NCI-H2081 (cell line): ENCODE measurements around the gene MAGI1.

Experiments
- DNase-seq, 2 experiments: peaks; one replicate each; lab custom pipeline; 2025; lab: John Stamatoyannopoulos, UW

Gene MAGI1

DNA sequence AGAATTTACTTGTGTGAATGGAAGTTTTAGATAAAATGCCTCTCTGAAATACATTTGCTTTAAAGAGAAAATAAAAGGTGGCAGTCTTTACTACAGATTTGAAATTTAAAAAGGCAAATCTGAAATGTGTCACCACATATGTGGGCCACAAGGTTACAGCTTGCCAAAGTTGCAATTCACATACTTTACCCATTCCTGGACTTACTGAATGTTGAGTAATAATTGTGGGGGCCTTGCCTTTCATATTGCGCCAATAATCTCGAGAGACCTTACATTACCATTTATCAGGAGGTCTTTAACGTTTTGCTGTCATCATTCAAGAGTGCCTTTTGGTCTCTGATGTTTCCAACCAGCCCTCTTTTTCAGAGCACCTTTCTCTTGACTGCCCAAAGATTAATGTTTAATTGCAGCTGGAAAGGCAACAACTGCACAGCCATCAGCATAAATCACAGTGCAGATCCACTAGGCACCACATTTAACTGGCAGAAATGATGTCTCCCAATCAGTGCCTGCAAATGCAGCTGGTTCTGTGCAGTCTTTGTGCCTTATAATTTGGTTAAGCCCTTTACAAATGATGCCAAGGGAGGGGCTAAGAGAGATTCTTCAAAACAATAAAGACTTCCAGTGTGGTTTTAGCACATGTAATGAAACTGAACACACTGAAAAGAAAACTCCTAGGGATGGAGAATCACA is 206.8 kb downstream of the MAGI1 start:
- DNase-seq, result peak in 1 of 2 experiments; percentile 13

DNA sequence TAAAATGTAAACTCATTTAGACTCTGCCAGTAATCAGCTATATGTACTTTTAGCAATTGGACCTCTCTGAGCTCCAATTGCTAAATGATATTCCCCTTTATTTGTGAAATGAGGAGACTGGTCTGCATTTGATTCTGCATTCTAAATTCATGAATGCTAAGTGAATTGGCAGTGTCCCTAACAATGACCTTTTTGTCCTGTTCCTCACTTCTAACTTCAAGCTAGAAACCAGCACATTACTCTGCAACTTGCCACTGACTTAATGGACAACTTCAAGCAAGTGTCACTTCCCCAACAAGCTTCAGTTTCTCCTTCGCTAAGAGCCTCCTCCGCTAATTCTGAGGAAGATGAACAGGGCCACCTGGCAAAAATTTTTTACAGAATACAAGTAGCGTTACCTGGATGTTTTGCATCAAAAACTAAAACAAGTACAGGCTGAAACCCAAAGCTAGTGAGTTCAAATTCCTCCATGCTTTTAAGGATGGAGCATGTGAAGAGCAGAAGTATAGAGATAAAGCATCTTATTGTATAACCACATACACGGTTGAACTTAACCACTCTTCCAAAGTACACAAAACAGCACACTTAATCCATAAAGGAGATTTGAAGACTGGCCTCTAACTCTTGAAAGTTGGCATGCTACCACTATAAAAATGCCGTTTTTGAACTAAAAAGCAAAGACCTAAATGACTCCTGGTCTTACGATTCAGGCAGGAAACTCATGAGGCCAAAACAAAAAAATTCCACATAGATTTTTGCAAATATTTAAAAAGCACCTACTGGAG is 207.6 kb downstream of the MAGI1 start:
- no peak for DNase-seq

DNA sequence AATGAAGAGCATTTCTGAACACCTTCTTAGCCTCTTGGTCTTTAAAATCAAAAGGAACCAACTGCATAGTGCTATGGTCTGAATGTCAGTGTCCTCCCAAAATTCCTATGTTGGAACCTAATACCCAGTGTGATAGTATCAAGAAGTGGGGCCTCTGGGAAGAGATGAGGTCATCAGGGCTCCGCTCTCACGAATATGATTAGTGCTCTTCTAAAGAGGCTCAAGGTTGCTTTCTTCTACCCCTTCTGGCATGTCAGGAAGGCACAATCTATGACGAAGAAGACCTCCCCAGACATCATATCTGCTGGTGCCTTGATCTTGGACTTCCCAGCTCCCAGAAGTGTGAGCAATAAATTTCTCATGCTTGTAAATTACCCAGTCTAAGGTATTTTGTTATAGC is 209.5 kb downstream of the MAGI1 start:
- no peak for DNase-seq

DNA sequence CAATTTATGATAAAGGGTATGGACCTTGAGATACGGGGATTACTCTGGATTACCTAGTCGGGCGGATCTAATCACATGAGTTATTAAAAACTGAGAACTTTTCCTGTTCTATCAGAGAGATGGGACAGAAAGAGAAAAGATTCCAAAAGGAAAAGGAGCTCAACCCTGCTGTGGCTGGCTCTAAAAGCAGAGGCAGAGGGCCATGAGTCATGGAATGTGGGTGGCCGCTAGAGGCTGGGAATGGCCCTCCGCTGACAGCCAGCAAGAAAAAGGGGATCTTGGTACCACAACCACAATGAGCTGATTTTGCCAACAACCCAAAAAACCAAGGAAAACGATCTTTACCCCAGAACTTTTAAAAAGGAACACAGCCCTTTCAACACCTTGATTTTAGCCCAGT is 210.0 kb downstream of the MAGI1 start:
- no peak for DNase-seq

DNA sequence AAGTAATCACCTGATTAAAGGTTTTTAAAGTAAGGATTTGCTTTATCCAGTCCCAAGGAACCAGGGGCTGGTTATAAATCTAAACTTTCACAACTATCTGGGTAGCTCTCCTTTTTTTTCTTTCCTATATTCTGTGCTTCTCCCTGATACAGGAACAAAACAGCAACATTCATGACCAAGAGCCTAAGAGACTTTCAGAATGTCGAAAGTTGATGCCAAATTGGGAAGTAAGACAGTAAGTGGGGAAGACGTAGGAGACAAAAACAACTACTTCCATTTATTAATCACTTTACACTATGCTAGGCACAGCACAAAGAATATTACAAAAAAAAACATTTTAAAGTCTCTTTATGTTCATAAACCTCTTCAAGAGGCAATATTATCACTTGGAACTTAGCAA is 211.6 kb downstream of the MAGI1 start:
- no peak for DNase-seq

DNA sequence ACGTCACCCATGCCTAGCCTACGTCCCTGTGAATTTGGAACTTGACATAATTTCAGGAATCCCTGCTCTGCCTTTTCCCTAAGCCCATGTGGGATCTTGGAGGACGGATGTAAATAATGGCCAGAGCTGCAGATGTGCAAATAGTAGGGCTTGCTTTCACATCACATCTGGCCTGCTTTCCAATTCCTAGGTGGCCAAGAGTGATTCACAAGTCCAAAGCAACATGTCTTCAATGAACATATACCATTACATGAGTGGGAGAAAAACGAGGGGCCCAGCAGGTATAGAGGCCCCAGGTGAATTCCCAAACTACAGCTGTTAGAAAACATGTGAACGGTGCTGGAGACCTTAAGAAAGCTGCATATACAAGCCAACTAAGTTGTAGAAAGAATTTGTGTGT is 214.6 kb downstream of the MAGI1 start:
- no peak for DNase-seq

DNA sequence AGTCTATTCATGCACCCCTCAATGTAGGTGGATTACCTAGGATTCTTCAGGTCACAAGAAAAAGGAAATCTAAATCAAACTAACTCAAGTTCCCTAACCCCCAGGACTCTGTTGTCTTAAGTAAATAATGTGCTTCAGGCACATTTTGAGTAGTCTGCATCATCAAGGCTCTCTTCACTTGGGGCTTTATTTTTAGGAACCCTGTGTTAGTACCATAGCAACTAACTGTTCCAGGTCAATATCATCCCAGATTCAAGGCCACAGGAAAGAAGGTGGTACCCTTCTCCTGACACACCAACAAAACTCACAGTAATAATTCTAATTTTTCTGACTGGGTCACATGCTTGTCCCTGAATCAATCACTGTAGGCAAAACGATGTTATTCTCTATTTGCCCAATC is 218.1 kb downstream of the MAGI1 start:
- DNase-seq, result no peak

DNA sequence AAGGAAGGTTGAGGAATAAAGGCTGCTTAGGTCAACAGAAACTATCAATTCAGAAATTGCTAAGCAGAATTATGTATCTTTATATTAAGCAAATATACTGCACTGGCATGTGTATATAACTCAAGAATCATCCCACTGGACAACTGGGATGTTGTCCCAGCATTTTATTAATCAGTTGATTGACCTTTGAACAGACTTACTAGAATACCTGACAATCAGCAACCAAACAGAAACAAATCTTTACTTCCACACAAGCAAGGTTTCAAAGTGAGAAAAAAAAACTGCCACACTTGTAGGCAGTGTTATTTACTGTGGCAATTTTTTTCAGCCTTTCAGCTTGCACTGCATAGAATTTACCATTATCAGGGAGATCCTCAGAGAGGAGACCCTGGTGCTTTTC is 218.8 kb downstream of the MAGI1 start:
- DNase-seq, result no peak

DNA sequence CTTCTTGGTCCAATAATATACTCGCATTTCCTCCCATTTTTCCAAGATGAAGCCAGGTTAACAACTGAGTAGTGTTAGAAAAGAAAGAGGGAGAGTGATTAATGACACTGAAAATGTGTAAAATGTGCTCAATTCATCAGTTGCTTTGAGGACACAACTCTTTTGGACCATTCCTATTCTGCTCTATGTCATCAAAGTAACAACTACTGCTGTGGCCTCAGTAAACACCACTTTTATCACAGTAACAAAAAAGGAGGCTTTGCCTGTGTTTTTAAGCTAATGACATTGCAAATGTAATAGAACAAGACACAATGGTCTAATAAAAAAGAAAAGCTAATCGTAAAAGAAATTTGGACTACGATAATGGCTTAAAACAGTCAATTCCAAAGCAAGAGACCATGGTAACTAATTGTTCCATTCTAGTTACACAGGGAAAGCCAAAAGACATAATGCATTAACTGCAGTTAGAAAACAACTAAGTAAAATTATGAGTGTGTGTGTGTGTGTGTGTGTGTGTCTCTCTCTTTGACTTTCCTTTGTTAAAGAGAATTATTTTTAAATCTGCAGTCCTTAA is 221.1 kb downstream of the MAGI1 start:
- DNase-seq, result peak in 1 of 2 experiments; percentile 22

DNA sequence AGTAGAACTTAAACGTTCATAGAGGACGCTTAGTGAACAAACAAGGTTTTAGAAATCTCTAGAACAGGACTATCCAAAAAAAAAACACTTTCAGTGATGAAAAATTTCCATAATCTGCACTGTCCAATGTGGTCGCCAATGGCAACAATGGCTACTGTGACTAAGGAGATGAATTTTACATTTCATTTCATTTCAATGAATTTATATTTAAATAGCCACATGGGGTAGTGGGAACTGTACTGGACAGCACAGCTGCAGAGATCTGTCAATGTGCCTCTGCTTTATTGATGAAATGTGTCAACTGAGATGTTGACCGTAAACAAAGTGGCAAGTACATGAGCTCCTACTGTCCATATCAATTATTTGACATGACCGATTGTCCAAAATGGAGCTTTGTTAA is 222.5 kb downstream of the MAGI1 start:
- no peak for DNase-seq

DNA sequence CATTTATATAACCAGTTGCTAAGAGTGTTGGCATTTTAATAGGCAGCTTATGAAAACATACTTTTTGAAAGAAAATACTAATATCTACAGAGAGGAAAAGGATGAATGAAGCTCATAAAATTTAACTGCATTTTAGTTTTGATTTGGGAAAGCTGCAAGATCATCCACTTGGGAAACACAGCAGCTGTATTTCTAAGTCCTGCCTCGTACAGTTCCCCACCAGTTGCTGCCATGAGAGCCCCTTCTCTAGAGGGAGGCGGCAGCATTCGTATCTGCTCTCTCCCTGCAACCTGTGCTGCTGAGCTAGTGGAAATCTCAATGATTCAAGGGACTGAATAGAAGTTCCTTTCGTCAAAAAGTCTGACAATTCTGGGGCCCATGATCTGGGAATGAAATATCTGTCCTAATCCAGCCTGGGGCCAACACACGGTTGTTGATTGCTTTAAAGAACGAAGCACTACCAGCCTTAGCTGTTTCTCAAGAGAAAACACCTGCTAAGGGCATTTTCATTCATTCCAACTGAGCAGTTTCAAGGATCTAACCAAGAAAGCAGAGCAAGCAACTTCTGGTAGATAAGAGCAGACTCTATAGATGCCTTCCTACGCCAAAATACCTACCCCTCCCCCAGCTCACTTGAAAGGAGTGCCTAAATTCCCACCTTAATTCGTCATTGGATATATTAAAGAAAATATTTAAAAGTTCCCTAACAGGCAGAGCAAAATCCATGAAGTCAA is 223.7 kb downstream of the MAGI1 start:
- no peak for DNase-seq

DNA sequence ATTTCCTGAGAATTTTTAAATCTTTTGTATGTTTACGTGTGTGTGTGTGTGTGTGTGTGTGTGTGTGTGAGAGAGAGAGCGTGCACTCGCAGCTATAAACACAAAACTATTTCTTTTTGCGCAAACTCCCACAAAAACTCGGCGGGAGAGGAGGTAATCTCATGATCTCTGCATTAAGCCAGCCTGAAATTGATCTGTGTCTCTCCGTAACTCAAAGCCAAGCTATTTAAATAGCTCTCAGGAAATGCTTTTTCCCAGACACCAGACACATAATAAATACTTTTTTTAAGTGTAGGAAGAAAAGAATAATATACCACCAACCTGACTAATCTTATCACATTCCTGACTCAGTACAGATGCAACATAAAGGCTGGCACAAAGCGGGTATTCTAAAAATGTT is 226.8 kb downstream of the MAGI1 start:
- DNase-seq, result no peak

DNA sequence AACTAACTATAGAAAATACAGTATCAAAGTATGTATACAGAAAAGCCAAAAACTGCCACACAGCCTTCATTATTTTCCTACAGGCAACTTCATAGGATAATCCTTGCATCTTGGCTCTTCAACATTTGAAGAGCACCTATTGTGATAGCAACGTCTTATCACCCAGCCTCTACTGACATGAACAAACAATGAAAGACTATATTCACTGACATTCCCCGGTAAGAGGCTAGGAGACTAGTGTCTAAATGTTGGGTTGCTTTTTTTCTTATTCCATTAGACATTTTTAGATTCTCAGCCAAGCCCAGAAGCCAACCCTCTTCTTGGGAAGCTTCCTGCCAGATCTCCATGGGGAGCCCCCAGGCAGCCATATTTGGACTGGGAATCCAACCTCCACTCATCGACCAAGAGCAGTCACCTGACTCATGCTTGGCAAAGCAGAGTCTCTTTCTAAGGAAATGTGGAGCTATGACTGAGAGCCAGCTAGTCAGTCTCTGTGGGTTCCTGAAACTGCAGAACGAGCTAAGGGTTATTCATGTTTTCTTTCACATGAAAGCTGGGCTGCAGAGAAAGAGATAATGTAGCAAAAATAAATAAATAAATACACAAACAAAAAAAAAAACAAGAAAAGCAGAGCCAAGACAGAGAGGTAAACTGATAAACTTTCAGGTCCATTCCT is 227.5 kb downstream of the MAGI1 start:
- no peak for DNase-seq

DNA sequence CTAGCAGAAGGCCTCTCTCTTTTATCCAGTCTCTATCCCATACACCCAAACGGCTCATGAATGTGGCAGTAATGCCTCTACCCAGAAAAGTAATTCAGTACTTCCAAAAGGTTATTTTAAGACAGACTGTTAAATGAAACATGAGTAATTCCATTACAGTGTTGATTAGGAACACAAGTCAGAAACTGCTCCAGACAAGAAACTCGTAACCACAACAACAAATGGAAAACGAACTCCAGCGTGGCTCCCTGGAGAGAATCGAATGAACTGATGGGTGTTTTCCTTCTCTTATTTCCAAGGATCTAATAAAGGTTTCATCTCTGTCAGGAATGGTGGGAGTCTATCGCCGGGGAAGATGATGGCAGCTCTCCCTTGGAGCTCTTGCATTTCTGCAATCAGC is 228.4 kb downstream of the MAGI1 start:
- DNase-seq, result no peak

DNA sequence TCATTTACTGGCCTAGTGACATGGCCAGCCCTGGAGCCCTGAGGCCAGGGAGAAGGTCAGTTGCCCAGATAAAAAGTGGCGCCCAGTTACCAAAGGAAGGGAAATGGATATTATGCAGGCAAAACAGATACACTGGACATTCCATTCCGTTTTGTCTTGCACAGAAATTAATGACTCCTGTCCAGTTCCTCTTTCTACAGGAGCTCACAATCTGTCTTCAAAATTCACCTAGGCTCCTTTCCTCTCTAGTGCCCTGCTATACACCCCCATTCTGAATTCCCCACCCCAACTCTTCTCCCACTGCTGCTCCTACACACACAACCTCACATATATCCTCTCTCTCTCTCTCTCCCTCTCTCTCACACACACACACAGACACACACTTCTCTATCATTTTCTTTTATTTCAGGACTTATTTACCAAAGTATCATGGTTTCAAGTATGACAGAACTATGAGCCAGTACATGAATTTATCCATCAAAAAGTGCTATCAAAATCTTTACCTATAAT is 229.0 kb downstream of the MAGI1 start:
- DNase-seq, result no peak

DNA sequence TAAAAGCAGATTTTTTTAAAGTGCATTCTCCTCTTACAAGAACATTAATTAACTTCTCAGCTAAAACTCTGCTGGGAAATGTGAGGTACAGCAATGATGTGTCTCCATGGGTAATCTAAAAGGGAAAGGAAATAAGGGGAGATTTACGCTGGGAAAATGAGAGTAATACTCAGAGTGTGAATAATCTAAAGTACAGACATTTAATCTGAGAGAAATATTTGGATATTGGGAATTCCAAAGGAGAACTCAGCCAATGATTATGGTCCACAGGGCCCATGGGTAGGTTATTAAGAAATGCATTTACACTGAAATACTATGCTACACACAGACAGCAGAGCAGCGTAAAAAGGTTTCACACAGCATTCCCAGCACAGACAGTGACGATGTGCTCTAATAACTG is 229.9 kb downstream of the MAGI1 start:
- no peak for DNase-seq

DNA sequence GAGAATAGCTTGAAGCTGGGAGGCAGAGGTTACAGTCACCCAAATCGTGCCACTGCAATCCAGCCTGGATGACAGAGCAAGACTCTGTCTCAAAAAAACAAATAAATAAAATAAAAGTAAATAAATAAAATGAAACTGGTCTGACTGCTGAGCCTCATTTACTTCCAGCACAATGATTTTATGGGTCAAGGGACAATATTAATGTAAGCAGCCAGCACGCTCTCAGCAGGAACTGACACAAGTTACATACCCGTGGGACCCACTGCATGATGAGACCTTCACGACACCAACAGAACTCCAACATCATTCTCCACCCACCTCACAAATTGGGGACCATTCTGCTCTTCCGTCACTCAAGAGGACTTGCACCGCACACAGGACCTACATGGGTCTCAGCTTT is 230.3 kb downstream of the MAGI1 start:
- no peak for DNase-seq

DNA sequence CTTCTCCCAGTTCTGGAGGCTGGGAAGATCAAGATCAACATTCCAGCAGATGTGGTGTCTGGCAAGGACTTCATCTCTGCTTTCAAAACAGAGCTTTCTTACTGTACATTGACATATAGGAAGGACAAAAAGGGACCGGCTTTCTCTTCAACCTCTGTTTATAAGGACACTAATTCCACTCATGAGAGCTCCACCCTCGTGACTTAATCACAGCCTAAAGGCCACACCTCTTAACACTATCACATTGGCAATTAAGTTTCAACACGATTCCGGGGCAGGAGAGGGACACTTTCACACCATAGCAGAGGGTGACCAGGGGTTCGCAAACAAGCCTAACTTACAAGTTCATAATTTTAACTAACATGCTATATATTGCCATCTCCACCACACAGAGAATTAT is 231.5 kb downstream of the MAGI1 start:
- DNase-seq, result no peak

DNA sequence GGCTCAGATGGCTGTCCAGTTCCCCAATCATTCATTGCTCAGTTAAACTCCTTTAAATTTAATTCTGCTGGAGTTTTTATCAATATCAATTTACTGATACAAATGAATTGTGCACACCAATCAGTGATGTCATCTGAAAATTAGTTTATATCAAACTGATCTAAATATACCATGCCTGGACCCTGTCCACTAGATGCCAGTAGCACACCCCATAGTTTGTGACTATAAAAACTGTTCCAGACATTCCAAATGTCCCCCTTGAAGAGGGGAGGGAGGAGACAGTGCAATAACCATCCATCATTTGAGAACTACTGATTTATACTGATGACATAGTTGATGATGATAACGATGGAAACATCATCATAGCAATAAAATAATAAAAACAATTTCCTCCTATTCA is 232.1 kb downstream of the MAGI1 start:
- DNase-seq, result no peak

DNA sequence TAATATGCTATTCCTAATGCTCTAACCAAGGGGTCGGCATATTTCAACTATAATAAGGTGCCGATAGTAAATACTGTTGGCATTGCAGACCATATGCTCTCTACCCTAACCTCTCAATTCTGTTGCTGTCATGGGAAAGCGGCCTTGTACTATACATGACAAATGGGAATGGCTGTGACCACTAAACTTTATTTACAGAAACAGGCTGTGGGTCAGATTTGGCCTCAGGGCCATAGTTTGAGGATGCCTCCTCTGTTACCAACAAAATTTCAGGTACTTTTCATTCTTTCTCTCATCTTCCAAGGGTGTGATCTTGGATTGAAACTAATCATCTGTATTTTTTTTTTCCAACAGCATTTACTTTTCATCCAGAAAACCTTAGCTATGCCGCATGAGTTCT is 242.0 kb downstream of the MAGI1 start:
- DNase-seq, result no peak

DNA sequence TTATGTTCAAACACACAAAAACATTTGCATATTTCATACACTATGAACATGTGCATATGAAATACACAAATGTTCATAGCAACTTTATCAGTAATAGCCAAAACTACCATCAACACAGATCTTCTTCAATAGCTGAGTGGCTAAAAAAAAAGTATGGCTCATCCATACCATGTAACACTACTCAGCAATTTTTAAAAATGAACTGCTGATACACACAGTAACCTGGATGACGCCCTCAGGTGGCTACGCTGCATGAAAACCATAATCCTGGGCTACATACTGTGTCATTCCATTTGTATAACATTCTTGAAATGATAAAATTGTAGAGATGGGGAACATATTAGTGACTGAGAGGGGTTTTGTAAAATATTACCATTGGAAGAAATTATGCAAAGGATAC is 243.6 kb downstream of the MAGI1 start:
- DNase-seq, result no peak
